DND-41 (cell line): ENCODE measurements around the gene GABBR1.

Experiments used
- CTCF ChIP-seq: IDR thresholded peaks from 2 replicates; pipeline ENCODE4 v1.5.1; 2012; ENCODE audit warnings: borderline replicate concordance, low read length, moderate library complexity, mild to moderate bottlenecking; ENCODE audit not compliant: poor library complexity, severe bottlenecking; ENCODE audit errors: extremely low read depth
- EZH2 ChIP-seq: IDR thresholded peaks from 3 replicates; pipeline ENCODE4 v1.6.1; 2012; ENCODE audit warnings: borderline replicate concordance, low read depth, mild to moderate bottlenecking, moderate library complexity, low read length, inconsistent platforms; ENCODE audit not compliant: severe bottlenecking

- TF ChIP-seq CTCF, result no peak
- no peak for TF ChIP-seq EZH2
Measured at GRCh38 chr6:29619578-29620160, 13.3 kb downstream of the GABBR1 start.
